GM19452 (cell line): ENCODE results near the gene SESN2.

Experiments used
- ATAC-seq: cut with Tn5 transposase; IDR thresholded peaks from one replicate; pipeline ENCODE4 v1.9.1; 2021; ENCODE audit not compliant: unreplicated experiment

The SESN2 gene

GRCh38 chr1:28259252-28259933, at the start of gene SESN2:
TSS of gene SESN2 (plus strand) at chr1:28259518. CDS start at chr1:28259848, 330 bp downstream.
- ATAC-seq: peak; percentile 90

GRCh38 chr1:28209700-28210099, 49.6 kb upstream of the SESN2 start:
- no peak for ATAC-seq

- ATAC-seq: no peak
Measured at GRCh38 chr1:28213315-28213714, 46.0 kb upstream of the SESN2 start.

GRCh38 chr1:28229089-28229488, 30.2 kb upstream of the SESN2 start:
- no peak for ATAC-seq

GRCh38 chr1:28229996-28230395, 29.3 kb upstream of the SESN2 start:
- ATAC-seq: no peak

- ATAC-seq: no peak
Measured at GRCh38 chr1:28232558-28233263, 26.6 kb upstream of the SESN2 start, which contains the start of gene DNAJC8. TSS of gene DNAJC8 (minus strand) at chr1:28233029. CDS start at chr1:28232998, 31 bp downstream.

GRCh38 chr1:28233264-28233606, 26.1 kb upstream of the SESN2 start:
- ATAC-seq: no peak

- ATAC-seq: peak; percentile 84
Measured at GRCh38 chr1:28235755-28236655, 23.3 kb upstream of the SESN2 start, which contains the start of gene ATP5IF1. TSS of gene ATP5IF1 (plus strand) at chr1:28236124. CDS start at chr1:28236184, 60 bp downstream.

GRCh38 chr1:28236656-28237322, 22.5 kb upstream of the SESN2 start:
- no peak for ATAC-seq

- no peak for ATAC-seq
Measured at GRCh38 chr1:28239004-28239403, 20.3 kb upstream of the SESN2 start.

- no peak for ATAC-seq
Measured at GRCh38 chr1:28240024-28240423, 19.3 kb upstream of the SESN2 start.

GRCh38 chr1:28241638-28242241, 17.6 kb upstream of the SESN2 start:
- no peak for ATAC-seq

GRCh38 chr1:28243685-28244311, 15.5 kb upstream of the SESN2 start:
- no peak for ATAC-seq

GRCh38 chr1:28244549-28245251, 14.6 kb upstream of the SESN2 start:
- no peak for ATAC-seq

GRCh38 chr1:28246427-28246832, 12.9 kb upstream of the SESN2 start:
- no peak for ATAC-seq

- no peak for ATAC-seq
Measured at GRCh38 chr1:28247612-28248272, 11.6 kb upstream of the SESN2 start.

GRCh38 chr1:28248273-28249012, 10.9 kb upstream of the SESN2 start:
- no peak for ATAC-seq
